Measurements from ENCODE around the gene ZNF839.

Gene ZNF839

GRCh38 chr14:102387086-102387485 lies 67.5 kb downstream of the ZNF839 start:
- no peak for DNase-seq (ENCODE audit: low spot score)

- no peak for DNase-seq (ENCODE audit: low spot score)
These were observed 69.7 kb downstream of the ZNF839 start for GRCh38 chr14:102389246-102389645.

GRCh38 chr14:102390064-102390855 lies 70.7 kb downstream of the ZNF839 start:
- peak; percentile 45 for DNase-seq (ENCODE audit: low spot score)

All from Ammon's horn (tissue), 1 donor.